HepG2 (cell line): ENCODE data around the gene CLIC3. TPM values are rescaled to one million over a fixed set of nuclear protein-coding genes. Genes with fewer than 3 reads are reported as not detected.

ENCODE experiments used
- CC2D1A ChIP-seq: sonication (generic); formaldehyde crosslinking; IDR thresholded peaks from 2 replicates; pipeline ENCODE4 v1.8.1; 2023; ENCODE audit warnings: mild to moderate bottlenecking, missing genetic modification reagents
- CEBPZ ChIP-seq: IDR thresholded peaks from 2 replicates; pipeline ENCODE4 v1.6.1; 2012; ENCODE audit warnings: low read length, improper control_type of control experiment
- FOXO4 ChIP-seq: sonication (generic); formaldehyde crosslinking; conservative IDR thresholded peaks from 2 replicates; pipeline ENCODE4 v1.8.1; 2023; ENCODE audit warnings: missing genetic modification reagents
- HMGXB4 ChIP-seq, 2 experiments: sonication (generic) in 1 of 2; formaldehyde crosslinking in 1 of 2; IDR thresholded peaks; 2 replicates each; pipeline versions ENCODE4 v1.4.0 to v1.6.1; 2018 to 2020; ENCODE audit warnings: missing genetic modification reagents in 2 of 2, borderline replicate concordance in 1 of 2, low read depth in 1 of 2, mild to moderate bottlenecking in 1 of 2, missing biosample characterization in 1 of 2
- HNRNPK ChIP-seq: fragments of 200-400 bp; formaldehyde crosslinking; IDR thresholded peaks from 2 replicates; pipeline ENCODE4 v1.6.1; 2018; ENCODE audit warnings: low read length, low read depth, moderate library complexity, mild to moderate bottlenecking; ENCODE audit not compliant: poor library complexity, severe bottlenecking
- LCORL ChIP-seq, 2 experiments: fragments of 450-650 bp in 1 of 2; sonication (generic) in 1 of 2; formaldehyde crosslinking in 1 of 2; IDR thresholded peaks; 2 replicates each; pipeline versions ENCODE4 v1.5.0 to v1.6.1; 2017 to 2020; ENCODE audit warnings: antibody characterized with exemption in 1 of 2, missing genetic modification reagents in 1 of 2
- LRRFIP1 ChIP-seq: sonication (generic); formaldehyde crosslinking; conservative IDR thresholded peaks from 2 replicates; pipeline ENCODE4 v1.4.0; 2020; ENCODE audit warnings: missing genetic modification reagents
- MED13 ChIP-seq: sonication (generic); formaldehyde crosslinking; IDR thresholded peaks from 2 replicates; pipeline ENCODE4 v1.5.0; 2020; ENCODE audit warnings: missing genetic modification reagents
- NKX3-1 ChIP-seq: sonication (generic); formaldehyde crosslinking; IDR thresholded peaks from 2 replicates; pipeline ENCODE4 v1.5.0; 2020; ENCODE audit warnings: missing genetic modification reagents
- STAT6 ChIP-seq: sonication (generic); formaldehyde crosslinking; IDR thresholded peaks from 2 replicates; pipeline ENCODE4 v1.4.0; 2020; ENCODE audit warnings: missing genetic modification reagents, mild to moderate bottlenecking, borderline replicate concordance
- TBL1XR1 ChIP-seq: fragments of 150-350 bp; IDR thresholded peaks from 2 replicates; pipeline ENCODE4 v1.6.1; 2014; ENCODE audit warnings: borderline replicate concordance, low read length; ENCODE audit not compliant: partially characterized antibody
- ZNF205 ChIP-seq: IDR thresholded peaks from 2 replicates; pipeline ENCODE4 v1.6.1; 2018; ENCODE audit warnings: missing biosample characterization, missing genetic modification reagents
- ZNF446 ChIP-seq: sonication (generic); formaldehyde crosslinking; IDR thresholded peaks from 2 replicates; pipeline ENCODE4 v1.5.0; 2020; ENCODE audit warnings: mild to moderate bottlenecking, missing genetic modification reagents
- ZNF567 ChIP-seq: sonication (generic); formaldehyde crosslinking; IDR thresholded peaks from 2 replicates; pipeline ENCODE4 v1.8.1; 2023; ENCODE audit warnings: mild to moderate bottlenecking, missing genetic modification reagents, borderline replicate concordance
- ZNF792 ChIP-seq: IDR thresholded peaks from 2 replicates; pipeline ENCODE4 v1.6.1; 2016
- ZSCAN20 ChIP-seq: sonication (generic); formaldehyde crosslinking; IDR thresholded peaks from 2 replicates; pipeline ENCODE4 v1.4.0; 2020; ENCODE audit warnings: missing genetic modification reagents, mild to moderate bottlenecking, borderline replicate concordance
- polyA plus RNA-seq, 8 experiments: library from polyadenylated mRNA; depleted of rRNA in 3 of 8; stranded (reverse) in 7 of 8; unstranded in 1 of 8; fragments of >200 nt; fragmentation: Illumina TruSeq in 4 of 8; extraction: Trizol in 4 of 8; gene quantifications; 2 replicates each; pipeline versions ENCODE4 v1.2.1 to v1.2.3, GENCODE V29; 2011 to 2016; ENCODE audit warnings: low read depth in 4 of 8, missing spikeins in 1 of 8, mixed read lengths in 1 of 8; ENCODE audit not compliant: insufficient read depth in 1 of 8
- total RNA-seq, 5 experiments: library from RNA; depleted of rRNA; stranded (reverse); fragments of >200 nt; fragmentation: Illumina TruSeq; extraction: Trizol; gene quantifications; 2 replicates each; pipeline ENCODE4 v1.2.3, GENCODE V29; 2016; ENCODE audit warnings: low read depth in 1 of 5

CLIC3 gene
- total and polyA plus RNA-seq, 2 of the 13 experiments (the other 11 are each of a cell fraction or from before 2014, with no cell fraction given): 0.51 to 1.5 TPM

GRCh38 chr9:137034709-137035506, 38.5 kb upstream of the CLIC3 start (continued):
- TF ChIP-seq CEBPZ (no peak), LCORL (IDR thresholded peaks at IDR 0.05) (no peak), LCORL (CRISPR knock-in tag; IDR thresholded peaks at IDR 0.05) (0 out of 2 replicates have a peak, but pooled peaks have one; percentile 45), STAT6 (CRISPR knock-in tag) (no peak), CC2D1A (CRISPR knock-in tag) (no peak), ZNF792 (CRISPR knock-in tag) (no peak), NKX3-1 (CRISPR knock-in tag) (no peak), ZNF205 (CRISPR knock-in tag) (no peak), LRRFIP1 (CRISPR knock-in tag) (no peak), ZNF446 (CRISPR knock-in tag) (no peak), HMGXB4 (CRISPR knock-in tag; IDR thresholded peaks at IDR 0.05; ENCODE audit: borderline replicate concordance in 1 of 2, low read depth in 1 of 2) (peak; percentile 43 to 78; a peak in 1 of 4 replicates), FOXO4 (CRISPR knock-in tag) (no peak), MED13 (CRISPR knock-in tag) (no peak), ZNF567 (CRISPR knock-in tag) (0 out of 2 replicates have a peak, but pooled peaks have one; percentile 29), ZSCAN20 (CRISPR knock-in tag) (no peak), TBL1XR1 (no peak), HNRNPK (no peak)
